ENCODE data around the gene FAM149A. TPM values are rescaled to one million over a fixed set of nuclear protein-coding genes. Genes with fewer than 3 reads are reported as not detected.

The FAM149A gene
- total RNA-seq, 1 donor from 2014 or later, result 6.8 TPM

- no peak overlapping the region for H3K9ac ChIP-seq (ENCODE audit: low read depth in 1 of 3, low read length in 3 of 3)
Measured at GRCh38 chr4:186217733-186218293, 113.3 kb downstream of the FAM149A start.

GRCh38 chr4:186221624-186222023 is 117.1 kb downstream of the FAM149A start:
- Histone ChIP-seq H3K9me3 (ENCODE audit: control insufficient read depth in 3 of 3, low read length in 3 of 3) (peaks cover 0 to 3% (median 2%) of the 10 kb centered on the region in 3 donors), H3K36me3 (ENCODE audit: control insufficient read depth in 3 of 3, insufficient read depth in 3 of 3, low read length in 3 of 3) (peaks cover 0 to 2% (median 0%) of the 10 kb centered on the region in 3 donors), H3K4me1 (ENCODE audit: control insufficient read depth in 3 of 3, insufficient read depth in 3 of 3, low read length in 3 of 3) (no peaks in the 10 kb centered on the region), H3K4me3 (ENCODE audit: low read length in 3 of 3) (no peak overlapping the region), H3K27ac (ENCODE audit: low read depth, low read length) (no peak overlapping the region), H3K27me3 (ENCODE audit: control insufficient read depth in 3 of 3, insufficient read depth in 3 of 3, low read length in 3 of 3) (no peaks in the 10 kb centered on the region), H3K9ac (ENCODE audit: low read depth in 1 of 3, low read length in 3 of 3) (no peak overlapping the region)

More at GRCh38 chr4:186217733-186218293, 113.3 kb downstream of the FAM149A start:
- Histone ChIP-seq H3K27ac (ENCODE audit: low read depth, low read length) (no peak overlapping the region), H3K4me3 (ENCODE audit: low read length in 3 of 3) (no peak overlapping the region), H3K4me1 (ENCODE audit: control insufficient read depth in 3 of 3, insufficient read depth in 3 of 3, low read length in 3 of 3) (no peaks in the 10 kb centered on the region), H3K27me3 (ENCODE audit: control insufficient read depth in 3 of 3, insufficient read depth in 3 of 3, low read length in 3 of 3) (no peaks in the 10 kb centered on the region), H3K36me3 (ENCODE audit: control insufficient read depth in 3 of 3, insufficient read depth in 3 of 3, low read length in 3 of 3) (peaks cover 0 to 2% (median 0%) of the 10 kb centered on the region in 3 donors), H3K9me3 (ENCODE audit: control insufficient read depth in 3 of 3, low read length in 3 of 3) (no peaks in the 10 kb centered on the region)

Small RNAs within 50 kb of the gene (small RNA-seq; reads per million reads assigned to genes)
- not detected for gene RF00322

Other genes with a start within 250 kb of the FAM149A start
- 1.0 TPM for gene TLR3, start 35.5 kb upstream of the FAM149A start, total RNA-seq
- 5.7 TPM for gene CYP4V2, start 86.9 kb downstream of the FAM149A start, total RNA-seq
- gene KLKB1, start 122.8 kb downstream of the FAM149A start, total RNA-seq, result 0.52 TPM
- not detected for gene F11, start 161.5 kb downstream of the FAM149A start, total RNA-seq